ENCODE data around the gene HLA-B.
A peak's percentile ranks its signal among the peaks of the same experiment; 100 is the strongest.

Gene HLA-B

DNA sequence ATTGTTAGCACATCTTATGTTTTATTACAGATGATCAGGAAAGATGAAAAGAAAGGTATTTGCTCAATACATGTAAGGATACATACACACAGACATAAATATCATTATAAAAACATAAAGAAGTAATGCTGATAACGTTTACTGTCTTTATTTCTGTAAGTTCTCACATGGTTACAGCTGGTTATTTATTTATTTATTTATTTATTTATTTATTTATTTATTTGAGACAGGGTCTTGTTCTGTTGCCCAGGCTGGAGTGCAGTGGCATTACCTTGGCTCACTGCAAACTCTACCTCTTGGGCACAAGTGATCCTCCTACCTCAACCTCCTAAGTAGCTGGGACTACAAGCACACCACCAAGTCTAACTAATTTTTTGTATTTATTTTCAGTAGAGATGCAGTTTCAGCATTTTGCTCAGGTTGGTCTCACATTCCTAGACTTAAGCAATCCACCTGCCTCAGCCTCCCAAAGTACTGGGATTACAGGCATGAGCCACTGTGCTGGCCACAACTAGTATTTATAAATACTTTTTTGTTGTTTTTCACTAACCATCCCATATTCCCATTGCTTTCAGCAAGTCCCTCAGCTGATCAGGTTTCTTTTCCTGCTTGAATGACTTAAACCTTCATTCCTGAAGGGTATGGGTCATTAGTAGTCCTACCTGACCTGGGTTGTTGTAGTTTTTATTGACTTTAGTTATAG lies 35.8 kb downstream of the HLA-B start (continued):
- 0 out of 2 replicates have a peak, but pooled peaks have one; percentile 42 for TF ChIP-seq ZNF433 (tag by site-specific recombination; IDR thresholded peaks at IDR 0.05; ENCODE audit: low read depth)

DNA sequence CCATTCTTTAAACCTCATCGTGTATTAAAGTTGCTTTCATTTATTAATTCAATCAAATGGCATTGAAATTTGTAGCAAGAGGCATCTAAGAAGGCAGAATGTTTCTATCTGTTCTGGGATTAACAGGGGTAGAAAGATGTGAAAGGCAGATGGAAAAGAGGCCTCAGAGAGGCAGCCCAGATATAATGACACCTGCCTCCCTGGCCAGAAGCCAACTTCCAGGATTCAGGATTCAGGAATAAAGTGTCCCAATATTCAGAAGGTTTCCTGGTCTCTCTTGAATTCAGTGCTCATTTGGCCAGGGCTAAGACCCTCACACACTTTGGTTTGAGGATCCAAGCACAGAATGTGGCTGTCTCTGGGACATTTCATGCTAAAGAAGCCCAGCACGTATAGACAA lies 39.9 kb downstream of the HLA-B start:
- Histone ChIP-seq H3K4me3 (ENCODE audit: low read depth, low read length) (no peak overlapping the region), H3K9me3 (ENCODE audit: control insufficient read depth, insufficient read depth, low read depth, low read length) (no peaks in the 10 kb centered on the region), H3K27ac (ENCODE audit: extremely low read depth, low read depth, low read length) (no peak overlapping the region), H3K36me3 (ENCODE audit: control insufficient read depth in 2 of 2, insufficient read depth in 1 of 2, low read length in 2 of 2) (no peaks in the 10 kb centered on the region), H3K4me1 (ENCODE audit: control insufficient read depth, insufficient read depth, low read length) (no peaks in the 10 kb centered on the region)
- TF ChIP-seq ZBTB48 (tag by site-specific recombination; IDR thresholded peaks at IDR 0.05), result no peak
- POLR2A ChIA-PET, result no interaction called here
- CTCF ChIA-PET, result interaction anchor here (0.6 kb wide), 1 partner anchor 799 kb away, joined by 3 read pairs; no protein-coding TSS in a partner anchor

DNA sequence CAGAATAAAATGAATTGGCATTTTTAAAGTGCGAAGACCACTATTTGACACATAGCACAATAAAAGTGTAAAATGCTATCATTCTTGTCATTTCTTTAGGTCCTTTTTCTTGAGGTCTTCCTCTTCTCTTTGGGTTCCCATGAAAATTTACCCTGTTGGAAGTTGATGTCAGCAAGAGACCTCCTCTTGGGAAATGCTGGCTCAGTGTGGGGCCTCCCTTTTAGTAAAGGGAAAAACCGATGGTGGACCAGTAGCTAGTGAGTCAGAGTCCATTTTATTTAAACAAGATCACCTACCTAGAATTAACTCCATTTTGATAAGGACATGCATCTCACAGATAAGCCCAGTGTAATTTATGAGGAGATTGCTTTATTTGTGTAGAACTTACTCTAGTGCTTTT lies 47.3 kb downstream of the HLA-B start:
- ChIA-PET CTCF (interaction anchor here (0.6 kb wide), 1 partner anchor 34 kb away, joined by 3 read pairs; no protein-coding TSS in a partner anchor), POLR2A (no interaction called here)
- H3K9me3 ChIP-seq (ENCODE audit: control insufficient read depth, insufficient read depth, low read depth, low read length), result no peaks in the 10 kb centered on the region
- no peak overlapping the region for H3K27ac ChIP-seq (ENCODE audit: extremely low read depth, low read depth, low read length)
- H3K4me3 ChIP-seq (ENCODE audit: low read depth, low read length), result no peak overlapping the region
- TF ChIP-seq ZNF510 (tag by site-specific recombination; IDR thresholded peaks at IDR 0.05; ENCODE audit: insufficient replicate concordance) (no peak), ZNF350 (tag by site-specific recombination; IDR thresholded peaks at IDR 0.05) (no peak), ZNF324 (tag by site-specific recombination; IDR thresholded peaks at IDR 0.05) (no peak), ZFP3 (tag by site-specific recombination; IDR thresholded peaks at IDR 0.05; ENCODE audit: low read depth) (no peak), ZNF555 (tag by site-specific recombination; conservative IDR thresholded peaks at IDR 0.05) (no peak), ZNF629 (tag by site-specific recombination; IDR thresholded peaks at IDR 0.05) (no peak), MZF1 (tag by site-specific recombination; IDR thresholded peaks at IDR 0.05; ENCODE audit: borderline replicate concordance) (no peak), ZNF48 (tag by site-specific recombination; IDR thresholded peaks at IDR 0.05) (no peak)
- TF ChIP-seq, protein P1, sequence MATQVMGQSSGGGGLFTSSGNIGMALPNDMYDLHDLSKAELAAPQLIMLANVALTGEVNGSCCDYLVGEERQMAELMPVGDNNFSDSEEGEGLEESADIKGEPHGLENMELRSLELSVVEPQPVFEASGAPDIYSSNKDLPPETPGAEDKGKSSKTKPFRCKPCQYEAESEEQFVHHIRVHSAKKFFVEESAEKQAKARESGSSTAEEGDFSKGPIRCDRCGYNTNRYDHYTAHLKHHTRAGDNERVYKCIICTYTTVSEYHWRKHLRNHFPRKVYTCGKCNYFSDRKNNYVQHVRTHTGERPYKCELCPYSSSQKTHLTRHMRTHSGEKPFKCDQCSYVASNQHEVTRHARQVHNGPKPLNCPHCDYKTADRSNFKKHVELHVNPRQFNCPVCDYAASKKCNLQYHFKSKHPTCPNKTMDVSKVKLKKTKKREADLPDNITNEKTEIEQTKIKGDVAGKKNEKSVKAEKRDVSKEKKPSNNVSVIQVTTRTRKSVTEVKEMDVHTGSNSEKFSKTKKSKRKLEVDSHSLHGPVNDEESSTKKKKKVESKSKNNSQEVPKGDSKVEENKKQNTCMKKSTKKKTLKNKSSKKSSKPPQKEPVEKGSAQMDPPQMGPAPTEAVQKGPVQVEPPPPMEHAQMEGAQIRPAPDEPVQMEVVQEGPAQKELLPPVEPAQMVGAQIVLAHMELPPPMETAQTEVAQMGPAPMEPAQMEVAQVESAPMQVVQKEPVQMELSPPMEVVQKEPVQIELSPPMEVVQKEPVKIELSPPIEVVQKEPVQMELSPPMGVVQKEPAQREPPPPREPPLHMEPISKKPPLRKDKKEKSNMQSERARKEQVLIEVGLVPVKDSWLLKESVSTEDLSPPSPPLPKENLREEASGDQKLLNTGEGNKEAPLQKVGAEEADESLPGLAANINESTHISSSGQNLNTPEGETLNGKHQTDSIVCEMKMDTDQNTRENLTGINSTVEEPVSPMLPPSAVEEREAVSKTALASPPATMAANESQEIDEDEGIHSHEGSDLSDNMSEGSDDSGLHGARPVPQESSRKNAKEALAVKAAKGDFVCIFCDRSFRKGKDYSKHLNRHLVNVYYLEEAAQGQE (tag by site-specific recombination; IDR thresholded peaks at IDR 0.05), result no peak
- no peaks in the 10 kb centered on the region for H3K4me1 ChIP-seq (ENCODE audit: control insufficient read depth, insufficient read depth, low read length)
- H3K36me3 ChIP-seq (ENCODE audit: control insufficient read depth in 2 of 2, insufficient read depth in 1 of 2, low read length in 2 of 2), result no peaks in the 10 kb centered on the region

DNA sequence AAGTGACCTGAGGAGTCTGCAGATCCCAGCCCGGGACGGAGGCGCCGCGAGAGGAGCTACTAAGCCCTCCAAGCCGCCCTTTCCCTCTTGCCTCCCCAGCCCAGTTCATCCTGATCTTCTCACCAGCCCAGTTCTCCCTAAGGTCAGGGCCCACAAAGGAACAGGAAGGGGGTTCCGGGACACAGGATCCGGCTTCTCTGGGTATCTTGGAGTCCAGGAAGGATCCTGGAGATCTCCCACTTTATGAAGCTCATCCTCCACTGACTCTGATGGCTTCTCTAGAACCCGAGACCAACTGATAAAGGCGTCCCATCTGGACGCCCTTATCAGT lies 48.2 kb downstream of the HLA-B start:
- Histone ChIP-seq H3K4me1 (ENCODE audit: control insufficient read depth, insufficient read depth, low read length) (no peaks in the 10 kb centered on the region), H3K4me3 (ENCODE audit: low read depth, low read length) (no peak overlapping the region), H3K9me3 (ENCODE audit: control insufficient read depth, insufficient read depth, low read depth, low read length) (no peaks in the 10 kb centered on the region), H3K36me3 (ENCODE audit: control insufficient read depth in 2 of 2, insufficient read depth in 1 of 2, low read length in 2 of 2) (no peaks in the 10 kb centered on the region), H3K27ac (ENCODE audit: extremely low read depth, low read depth, low read length) (no peak overlapping the region)
- ChIA-PET POLR2A (interaction anchor here (0.5 kb wide), 1 partner anchor 207 kb away, joined by 4 read pairs; no protein-coding TSS in a partner anchor), CTCF (interaction anchor here (0.6 kb wide), 1 partner anchor 35 kb away, joined by 3 read pairs; no protein-coding TSS in a partner anchor)
- TF ChIP-seq ZNF16 (tag by site-specific recombination; IDR thresholded peaks at IDR 0.05; ENCODE audit: low read depth) (no peak), OSR2 (tag by site-specific recombination; IDR thresholded peaks at IDR 0.05) (no peak)
- TF ChIP-seq, protein P1 (tag by site-specific recombination; IDR thresholded peaks at IDR 0.05), result no peak

All from HEK293 (cell line).